IPS-NIHi7 (cell line): ENCODE results near the gene PARD3.
"Not testable (repeated sequence)": the region's sequence is repeated elsewhere in the genome, so short reads cannot be mapped to it uniquely, and the experiment has no call there.

Source experiments
- DNase-seq: peaks from one replicate; pipeline ENCODE4 v3.0.0; 2012; ENCODE audit warnings: mixed read lengths; ENCODE audit errors: extremely low spot score

The PARD3 gene

DNA sequence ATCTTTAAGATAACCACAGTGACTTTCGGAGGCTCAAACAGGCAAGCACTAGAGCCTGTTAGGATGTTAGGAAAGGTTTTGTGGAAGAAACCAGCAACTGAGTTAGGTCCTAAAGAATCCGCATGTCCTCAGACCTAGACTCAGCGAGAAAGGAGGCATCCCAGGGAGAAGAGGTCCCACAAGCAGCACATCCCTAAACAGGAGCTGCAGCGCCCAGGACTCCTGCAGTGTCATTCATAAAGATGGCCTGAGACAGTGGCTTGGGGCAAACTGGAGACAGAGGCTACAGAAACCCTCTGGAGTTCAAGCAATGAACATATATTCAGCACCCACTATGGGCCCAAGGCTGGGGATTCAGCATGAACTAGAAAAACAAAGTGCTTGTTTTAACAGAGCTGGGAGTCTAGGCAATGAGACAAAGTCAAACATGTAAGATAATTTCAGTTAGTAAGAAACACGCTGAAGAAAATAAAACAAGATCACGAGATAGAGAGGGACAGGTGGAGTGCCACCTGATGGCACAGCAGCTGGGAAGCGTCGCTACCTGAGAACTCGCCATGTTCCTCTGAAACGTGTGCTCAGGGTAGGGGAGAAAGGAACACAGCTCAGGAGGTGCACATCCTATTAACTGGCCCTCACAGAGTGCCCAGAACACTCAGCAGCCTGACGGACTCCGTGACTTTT, 48.1 kb downstream of the PARD3 start:
- no peak for DNase-seq

DNA sequence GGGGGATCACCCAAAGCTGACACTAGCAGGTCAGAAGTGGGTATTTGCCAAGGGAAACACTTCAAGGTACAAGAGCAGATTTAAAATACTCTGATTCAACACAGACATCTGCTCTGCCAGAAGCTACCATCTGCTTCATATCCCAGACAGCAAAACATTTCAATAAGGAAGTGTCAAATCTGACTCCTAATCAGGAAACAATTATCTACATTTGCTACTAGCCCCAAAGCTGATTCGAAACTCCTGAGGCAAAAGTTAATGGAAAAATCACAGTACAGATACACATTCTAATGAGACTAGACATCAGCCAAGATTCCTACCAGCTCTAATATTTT, 48.9 kb downstream of the PARD3 start:
- DNase-seq = no peak

DNA sequence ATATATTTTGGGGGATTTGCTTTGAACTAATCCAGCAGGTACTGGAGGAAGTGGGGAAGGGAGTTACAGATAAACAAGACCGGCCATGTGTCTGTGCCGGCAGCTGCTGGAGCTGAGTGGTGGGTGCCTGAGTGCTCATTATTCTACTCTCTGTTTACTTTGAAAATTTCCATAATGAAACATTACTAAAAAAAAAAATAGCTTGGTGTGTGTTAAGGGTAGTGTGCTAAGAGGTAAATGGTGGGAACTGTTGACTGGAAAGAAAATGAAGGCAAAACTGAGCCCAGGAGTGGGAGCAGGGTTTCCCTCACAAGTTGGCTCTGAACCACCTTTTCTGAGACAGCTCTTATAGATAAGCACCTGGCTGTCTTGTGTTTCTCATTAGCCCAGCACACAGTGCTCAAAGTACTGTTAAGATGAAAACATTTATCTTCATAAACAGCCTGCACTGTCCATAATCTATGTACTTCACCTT, 50.6 kb downstream of the PARD3 start:
- no peak for DNase-seq

DNA sequence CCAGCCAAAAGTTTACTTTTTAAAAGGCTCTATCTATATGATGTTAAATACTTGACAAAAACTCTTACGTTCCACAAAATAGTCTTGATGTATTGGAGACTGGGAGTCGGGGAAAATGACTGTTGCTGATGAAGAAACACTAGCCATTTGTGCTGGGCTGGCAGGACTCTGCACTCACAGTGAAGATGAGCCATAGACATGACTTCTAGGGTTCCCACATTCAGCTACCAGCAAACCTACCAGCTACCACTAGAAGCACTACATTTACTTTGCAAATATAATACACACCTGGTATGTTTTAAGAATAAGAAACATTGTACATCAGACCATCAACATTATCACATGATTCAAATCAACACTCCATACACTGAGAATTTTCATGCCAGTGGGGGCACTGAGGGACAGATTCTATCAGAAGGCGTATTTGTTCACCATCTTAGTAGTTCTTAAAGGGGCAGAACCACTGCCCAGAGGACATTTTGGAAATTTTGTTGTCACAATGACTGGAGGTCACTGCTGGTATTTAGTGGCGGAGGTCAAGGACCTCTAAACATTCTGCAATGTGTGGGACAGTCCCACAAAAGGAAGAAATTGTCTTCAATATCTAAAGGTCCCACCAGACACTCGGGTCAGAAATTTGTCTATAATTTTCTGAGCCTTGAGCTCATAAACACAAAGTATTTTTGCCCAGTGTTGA, 52.3 kb downstream of the PARD3 start:
- no peak for DNase-seq

DNA sequence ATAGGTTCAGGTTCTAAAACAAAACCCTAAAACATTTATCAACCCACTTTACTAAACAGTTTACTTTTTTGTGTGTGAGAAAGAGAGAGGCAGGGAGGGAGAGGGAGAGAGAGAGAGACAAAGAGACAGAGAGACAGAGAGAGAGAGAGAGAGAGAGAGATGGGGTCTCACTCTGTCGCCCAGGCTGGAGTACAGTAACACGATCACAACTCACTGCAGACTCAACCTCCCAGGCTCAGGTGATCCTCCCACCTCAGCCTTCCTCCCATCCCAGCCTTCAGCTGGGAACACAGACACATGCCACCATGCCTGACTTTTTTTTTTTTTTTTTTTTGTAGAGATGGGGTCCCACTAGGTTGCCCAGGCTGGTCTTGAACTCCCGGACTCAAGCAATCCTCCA, 52.9 kb downstream of the PARD3 start:
- DNase-seq = no peak

DNA sequence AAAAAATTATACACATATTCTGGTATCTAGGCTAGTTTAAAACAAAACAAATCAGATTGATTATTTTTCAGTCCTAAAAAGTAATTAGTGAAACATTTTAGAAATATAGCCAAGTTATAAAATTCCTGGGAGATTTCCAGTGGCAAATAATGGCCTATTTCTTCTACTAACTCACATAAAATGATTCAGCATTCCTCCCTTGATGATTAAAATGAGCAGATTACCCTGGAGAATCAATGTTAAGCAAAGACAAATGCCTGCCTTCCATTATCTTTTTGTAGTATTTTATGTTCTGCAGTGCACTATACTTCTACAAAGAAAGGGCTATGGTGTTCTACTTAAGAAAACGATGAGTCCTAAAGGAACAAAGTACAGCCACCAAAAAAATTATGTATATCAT, 53.6 kb downstream of the PARD3 start:
- DNase-seq = no peak

DNA sequence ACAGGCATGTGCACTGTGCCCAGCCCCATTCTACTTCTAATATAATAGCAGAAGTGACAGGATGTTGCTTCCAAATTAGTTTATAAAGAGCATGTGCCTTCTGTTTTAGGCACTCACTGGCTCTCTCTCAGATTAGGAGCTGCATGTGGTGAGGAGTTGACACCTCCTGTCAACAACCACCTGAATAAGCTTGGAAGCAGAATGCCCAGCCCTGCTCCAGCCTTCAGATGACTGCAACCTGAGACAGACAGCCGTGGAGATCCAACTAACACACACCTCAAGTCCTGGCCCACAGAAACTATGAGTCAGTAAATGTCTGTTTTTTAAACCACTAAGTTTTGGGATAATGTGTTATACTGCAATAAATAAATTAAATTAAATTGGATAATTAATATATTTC, 54.5 kb downstream of the PARD3 start:
- no peak for DNase-seq

DNA sequence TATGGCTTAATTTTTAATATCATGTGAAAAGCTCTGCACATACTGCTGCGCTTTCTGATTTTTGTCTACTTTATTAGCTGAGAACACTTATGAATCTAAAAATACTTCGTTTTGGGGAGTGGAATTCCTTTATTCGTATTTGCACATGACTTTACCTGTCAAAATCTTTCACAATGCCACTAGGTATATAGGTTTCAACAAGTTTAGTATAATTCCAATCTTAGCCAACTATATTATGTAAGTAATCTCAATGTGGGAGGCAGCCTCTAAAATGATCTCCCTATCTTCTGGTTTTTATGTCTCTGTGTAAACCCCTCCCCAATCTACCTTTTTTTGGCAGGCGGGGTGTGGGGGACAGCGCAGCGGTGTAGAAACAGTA, 55.3 kb downstream of the PARD3 start:
- no peak for DNase-seq

DNA sequence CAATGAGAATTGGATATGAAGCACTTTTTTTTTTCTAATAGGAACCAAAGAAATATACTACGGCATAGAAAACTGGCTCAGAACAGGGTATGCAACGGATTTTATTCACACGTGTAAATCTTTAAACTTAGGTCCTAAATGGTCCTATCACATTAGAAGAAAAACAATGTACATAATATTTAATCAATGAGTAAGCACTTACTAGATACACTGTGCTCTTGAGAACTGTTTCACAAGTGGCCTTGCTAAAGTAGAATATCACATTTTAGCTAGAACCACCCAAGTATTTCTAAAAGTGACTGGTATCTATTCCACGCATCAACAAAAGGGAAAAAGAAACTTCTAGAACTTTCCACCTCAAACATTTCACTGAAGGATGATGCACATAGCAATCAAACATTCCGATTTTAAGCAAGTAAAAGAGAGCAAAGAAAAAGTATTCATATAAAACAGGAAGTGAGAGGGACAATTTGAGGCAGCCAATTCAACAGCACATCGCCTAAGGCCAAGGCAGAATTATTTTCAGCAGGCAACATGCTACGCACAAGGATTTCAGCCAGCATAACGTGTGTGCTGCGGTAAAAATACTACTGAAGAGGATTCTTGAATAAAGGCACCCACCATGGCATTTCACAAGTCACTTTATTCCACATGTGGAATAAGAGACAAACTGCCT, 55.8 kb downstream of the PARD3 start:
- no peak for DNase-seq

DNA sequence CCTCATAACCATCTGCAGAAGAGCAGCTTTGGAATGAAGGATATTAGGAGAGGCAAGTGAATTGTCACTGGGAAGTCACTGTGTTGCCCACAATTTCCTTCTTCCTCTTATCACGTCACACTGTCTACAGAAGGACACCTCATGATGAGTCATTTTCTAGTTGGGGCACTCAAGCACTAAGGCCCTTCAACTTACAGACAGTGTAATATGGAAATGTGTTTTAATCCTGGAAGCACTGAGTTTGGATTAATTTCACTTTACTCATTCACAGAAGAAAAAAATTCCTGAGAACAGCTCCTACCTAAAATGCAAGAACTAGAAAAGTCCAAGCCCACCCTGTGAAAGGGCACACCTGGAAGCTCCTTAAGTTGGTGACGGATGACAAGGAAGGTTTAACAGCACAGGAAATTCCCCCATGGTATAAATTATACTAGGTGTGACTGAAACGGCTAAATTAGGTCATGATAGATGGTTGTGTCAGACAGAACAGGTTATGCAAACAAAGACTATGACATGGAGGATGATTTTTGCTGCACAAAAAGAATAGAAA, 56.6 kb downstream of the PARD3 start:
- no peak for DNase-seq

DNA sequence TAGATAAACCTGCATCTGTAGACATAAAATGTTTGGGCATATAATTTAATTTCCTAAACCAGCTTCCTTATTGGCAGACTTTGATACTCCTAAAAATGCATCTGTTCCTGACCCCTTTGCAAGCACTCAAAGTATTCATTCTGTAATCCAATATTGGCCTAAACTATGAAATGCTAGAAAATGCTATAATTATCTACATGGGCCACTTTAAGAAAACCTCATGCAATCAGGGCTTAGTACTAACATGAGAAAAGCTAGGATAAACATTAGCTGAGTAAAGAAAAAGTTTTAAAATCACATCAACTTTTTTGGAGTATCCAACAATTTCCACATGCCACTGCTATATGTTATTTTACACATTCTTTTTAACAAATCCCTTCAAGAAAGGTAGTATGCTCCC, 57.2 kb downstream of the PARD3 start:
- DNase-seq = no peak

DNA sequence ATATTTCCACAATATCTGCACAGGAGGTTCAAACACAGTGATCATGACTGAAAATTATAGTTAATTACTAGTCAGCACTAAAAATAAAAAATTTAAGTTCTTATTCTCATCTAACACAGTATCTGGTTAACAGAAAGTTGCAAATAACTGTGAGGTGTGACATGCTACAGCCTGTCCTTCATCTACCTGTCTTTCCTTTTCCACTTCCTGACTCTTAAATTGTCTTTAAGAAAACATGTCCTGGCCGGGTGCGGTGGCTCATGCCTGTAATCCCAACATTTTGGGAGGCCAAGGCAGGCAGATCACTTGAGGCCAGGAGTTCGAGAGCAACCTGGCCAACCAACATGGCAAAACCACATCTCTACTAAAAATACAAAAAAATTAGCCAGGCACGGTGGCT, 57.9 kb downstream of the PARD3 start:
- DNase-seq = not testable (repeated sequence)

DNA sequence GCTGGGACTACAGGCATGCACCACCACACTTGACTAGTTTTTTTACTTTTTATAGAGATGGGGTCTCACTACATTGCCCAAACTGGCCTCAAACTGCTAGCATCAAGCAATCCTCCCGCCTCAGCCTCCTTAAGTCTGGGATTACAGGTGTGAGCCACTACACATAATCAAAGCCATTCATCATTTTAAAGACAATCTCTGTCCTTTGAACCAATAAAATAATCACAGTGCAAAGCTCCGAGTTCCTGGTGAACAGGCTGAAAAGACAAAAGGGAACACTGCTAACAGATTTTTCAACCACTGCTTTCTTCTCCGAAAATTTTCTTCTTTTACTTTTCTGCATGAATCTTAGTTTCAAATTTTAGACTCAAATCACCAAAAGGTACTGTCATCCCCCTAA, 58.5 kb downstream of the PARD3 start:
- DNase-seq = no peak

DNA sequence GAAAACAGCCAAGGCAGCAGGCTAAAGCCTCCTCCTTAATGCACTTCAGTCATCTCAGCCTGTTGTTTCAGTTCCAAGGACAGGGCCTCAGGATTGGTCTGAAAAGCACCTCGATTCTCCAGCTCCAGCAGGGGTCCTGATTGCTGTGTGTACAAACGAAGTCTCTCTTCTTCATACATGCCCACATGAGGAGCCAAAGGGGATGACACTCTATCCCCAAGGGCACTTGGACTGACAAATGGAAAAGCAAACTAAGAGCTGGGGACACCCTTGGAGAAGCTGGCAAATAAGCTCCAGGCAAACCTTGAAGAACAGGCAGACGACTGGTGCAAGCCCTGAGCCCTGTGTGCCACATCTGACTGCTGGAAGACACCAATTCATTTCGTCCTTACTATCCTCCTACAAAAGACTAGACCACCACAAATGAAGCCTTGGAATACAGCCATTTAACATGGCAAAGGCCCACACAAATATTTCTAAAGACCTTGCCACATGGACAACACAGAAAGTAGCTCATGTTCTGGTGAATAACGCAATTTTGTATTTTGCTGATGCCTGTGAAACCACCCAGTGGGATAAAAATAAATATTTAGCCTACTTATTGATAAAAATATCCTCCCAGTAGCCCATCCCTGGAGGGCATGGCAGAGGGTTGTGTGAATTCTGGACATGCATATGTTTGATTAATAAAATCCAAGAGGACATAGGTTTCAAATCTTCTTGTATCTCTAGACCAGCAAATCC, 61.9 kb downstream of the PARD3 start:
- DNase-seq = no peak

DNA sequence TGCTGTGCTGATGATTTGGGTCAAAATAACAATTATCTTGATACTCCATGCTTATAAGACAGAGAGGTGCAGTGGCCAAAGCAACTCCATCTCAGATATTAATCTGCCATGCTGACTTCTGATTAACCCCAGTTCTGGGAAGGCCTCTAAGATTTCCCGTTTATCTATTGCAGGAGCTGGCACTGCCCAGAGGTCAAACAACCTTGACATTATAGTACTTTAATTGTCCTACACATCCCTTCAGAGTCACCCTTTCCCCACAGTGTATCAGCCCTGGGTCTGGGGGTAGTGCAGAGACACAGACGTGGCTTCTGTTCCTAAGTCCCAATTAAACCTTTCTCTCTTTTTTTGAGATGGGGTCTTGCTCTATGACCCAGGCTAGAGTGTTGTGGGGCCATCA, 63.8 kb downstream of the PARD3 start:
- no peak for DNase-seq

DNA sequence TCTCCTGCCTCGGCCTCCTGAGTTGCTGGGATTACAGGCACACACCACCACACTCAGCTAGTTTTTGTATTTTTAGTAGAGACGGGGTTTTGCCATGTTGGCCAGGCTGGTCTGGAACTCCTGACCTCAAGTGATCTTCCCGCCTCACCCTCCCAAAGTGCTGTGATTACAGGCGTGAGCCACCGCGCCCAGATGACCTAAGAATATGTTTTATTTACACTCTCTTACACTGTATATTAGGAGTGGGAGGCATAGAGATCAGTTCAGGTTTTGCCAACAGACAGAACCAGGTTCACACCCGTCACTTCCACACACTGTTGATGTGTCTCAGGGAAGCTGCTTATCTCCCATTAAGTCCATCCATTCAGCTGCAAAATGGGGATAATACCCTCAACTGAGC, 64.3 kb downstream of the PARD3 start:
- not testable (repeated sequence) for DNase-seq

DNA sequence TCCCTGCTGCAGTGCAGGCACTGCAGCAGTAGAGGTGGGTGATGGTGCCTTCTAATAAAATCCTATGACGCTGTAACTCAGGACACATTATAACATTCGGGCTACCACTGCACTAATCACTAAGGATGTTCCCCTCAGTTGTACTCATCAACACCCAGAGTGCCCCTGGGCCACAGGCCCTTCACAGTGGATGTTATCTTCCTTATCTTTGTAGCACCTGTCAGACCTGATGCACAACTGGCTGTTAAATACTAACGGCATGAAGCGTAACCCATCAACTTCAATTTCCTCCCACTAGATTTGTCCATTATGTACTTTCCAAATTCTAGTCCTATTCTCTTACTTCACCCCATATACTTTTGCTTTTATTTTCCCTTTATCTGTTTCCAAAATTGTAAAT, 66.3 kb downstream of the PARD3 start:
- DNase-seq = no peak

DNA sequence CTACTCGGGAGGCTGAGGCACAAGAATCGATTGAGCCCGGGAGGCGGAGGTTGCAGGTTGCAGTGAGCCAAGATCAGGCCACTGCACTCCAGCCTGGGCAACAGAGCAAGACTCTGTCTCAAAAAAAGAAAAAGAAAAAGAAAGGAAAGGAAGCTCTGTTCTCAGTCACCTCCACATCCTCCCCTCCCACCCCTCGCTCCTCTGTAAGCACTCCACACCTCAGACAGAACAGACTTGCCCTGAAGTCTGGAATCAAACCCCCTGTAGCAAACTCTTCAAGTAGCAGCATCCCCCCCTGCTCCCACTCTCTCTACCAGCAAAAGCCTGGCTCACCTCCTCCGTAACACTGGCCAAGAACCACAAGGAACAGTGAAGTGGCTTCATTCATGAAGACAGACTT, 66.7 kb downstream of the PARD3 start:
- DNase-seq = no peak

DNA sequence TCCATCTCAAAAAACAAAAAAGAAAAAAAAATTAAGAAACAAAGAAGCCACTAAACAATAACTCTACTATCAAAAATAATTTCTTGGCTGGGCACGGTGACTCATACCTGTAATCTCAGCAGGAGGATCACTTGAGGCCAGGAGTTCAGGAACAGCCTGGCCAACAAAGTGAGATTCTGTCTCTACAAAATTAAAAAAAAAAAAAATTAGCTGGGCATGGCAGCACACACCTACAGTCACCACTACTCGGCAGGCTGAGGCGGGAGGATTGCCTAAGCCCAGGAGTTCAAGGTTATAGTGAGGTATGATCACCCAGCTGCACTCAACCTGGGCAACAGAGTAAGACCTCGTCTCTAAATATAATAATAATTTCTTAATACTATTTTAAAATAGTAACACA, 69.0 kb downstream of the PARD3 start:
- no peak for DNase-seq

DNA sequence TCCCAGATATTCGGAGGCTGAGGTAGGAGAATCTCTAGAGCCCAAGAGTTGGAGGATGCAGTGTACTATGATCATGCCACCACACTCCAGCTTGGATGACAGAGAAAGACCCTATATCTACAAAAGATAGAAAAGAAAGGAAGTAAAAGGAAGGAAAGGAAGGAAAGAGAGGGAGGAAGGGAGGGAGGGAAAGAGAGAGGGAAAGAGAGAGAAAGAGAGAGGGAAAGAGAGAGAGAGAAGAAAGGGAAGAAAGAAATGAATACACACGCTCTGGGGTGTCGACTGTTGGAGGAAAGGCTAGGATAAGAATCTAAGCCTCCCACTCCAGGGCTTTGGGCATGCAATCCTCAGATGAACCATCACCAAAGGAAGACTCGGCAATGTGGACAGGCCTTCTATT, 69.9 kb downstream of the PARD3 start:
- no peak for DNase-seq

DNA sequence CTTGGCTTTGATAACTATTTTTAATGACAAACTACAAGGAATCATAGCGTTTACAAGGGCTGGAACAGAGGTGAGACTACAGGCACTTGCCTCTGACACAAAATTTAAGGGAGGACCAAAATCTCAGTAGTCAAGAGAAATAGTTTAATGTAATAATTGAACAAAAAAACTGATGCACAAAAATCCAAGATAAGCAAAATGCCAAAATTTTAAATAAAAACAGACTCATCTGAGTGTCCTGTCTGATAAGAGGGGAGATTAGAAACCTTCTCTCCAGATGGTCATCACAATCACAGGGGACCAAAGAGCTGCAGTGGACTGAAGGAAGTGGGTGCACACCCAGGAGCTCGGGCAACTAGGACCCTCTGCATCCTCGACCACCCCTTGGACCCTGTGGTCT, 70.5 kb downstream of the PARD3 start:
- DNase-seq = no peak

DNA sequence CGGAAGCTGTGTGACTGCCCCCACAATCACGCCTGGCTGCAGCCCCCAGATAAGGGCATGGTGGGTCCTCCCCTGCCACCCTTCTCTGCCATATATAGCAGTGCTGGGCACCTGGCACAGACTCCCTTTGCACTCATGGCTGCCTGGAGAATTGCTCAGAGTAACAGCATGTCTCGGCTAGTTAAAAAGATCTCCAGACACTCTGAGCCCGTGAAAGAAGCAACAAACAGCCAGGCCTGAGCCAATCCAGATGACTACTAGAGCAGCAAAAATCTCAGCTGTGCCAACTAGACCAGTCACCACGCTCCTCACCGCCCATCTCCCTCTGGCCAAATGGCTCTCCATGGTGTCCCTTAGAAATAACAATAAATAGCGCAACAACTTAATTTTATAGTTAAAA, 71.3 kb downstream of the PARD3 start:
- DNase-seq = no peak
